SKM-1 treated with dmso at 0.1 percent for 144 hours (cell line): ENCODE data around the gene KRTAP10-2.

Source experiments
- DNase-seq: peaks from one replicate; lab custom pipeline; 2025; ENCODE audit not compliant: unreplicated experiment; lab: John Stamatoyannopoulos, UW

The KRTAP10-2 gene

GRCh38 chr21:44515359-44516165 is 35.7 kb downstream of the KRTAP10-2 start:
- DNase-seq: no peak

- no peak for DNase-seq
These were observed 36.5 kb downstream of the KRTAP10-2 start for GRCh38 chr21:44514746-44515358.

- DNase-seq: no peak
These were observed 37.1 kb downstream of the KRTAP10-2 start for GRCh38 chr21:44514218-44514520.

- DNase-seq: no peak
These were observed 37.7 kb downstream of the KRTAP10-2 start for GRCh38 chr21:44513389-44514217.

- no peak for DNase-seq
These were observed 38.6 kb downstream of the KRTAP10-2 start for GRCh38 chr21:44512496-44513388.

- no peak for DNase-seq
These were observed 39.4 kb downstream of the KRTAP10-2 start for GRCh38 chr21:44511938-44512275.

GRCh38 chr21:44511219-44511937 is 39.9 kb downstream of the KRTAP10-2 start:
- no peak for DNase-seq

GRCh38 chr21:44510508-44511218 is 40.6 kb downstream of the KRTAP10-2 start:
- DNase-seq: peak; percentile 29

GRCh38 chr21:44510109-44510507 is 41.2 kb downstream of the KRTAP10-2 start:
- no peak for DNase-seq

- DNase-seq: no peak
These were observed 41.8 kb downstream of the KRTAP10-2 start for GRCh38 chr21:44509539-44509938.

GRCh38 chr21:44508711-44509445 is 42.4 kb downstream of the KRTAP10-2 start:
- DNase-seq: no peak

- DNase-seq: no peak
These were observed 42.9 kb downstream of the KRTAP10-2 start for GRCh38 chr21:44508426-44508710.

GRCh38 chr21:44507673-44508425 is 43.5 kb downstream of the KRTAP10-2 start:
- no peak for DNase-seq

GRCh38 chr21:44506279-44507255 is 44.7 kb downstream of the KRTAP10-2 start:
- no peak for DNase-seq

GRCh38 chr21:44505673-44506278 is 45.5 kb downstream of the KRTAP10-2 start:
- DNase-seq: no peak

- peak; percentile 94 for DNase-seq
These were observed 47.4 kb downstream of the KRTAP10-2 start for GRCh38 chr21:44503901-44504399.
